GM21423 (cell line): ENCODE results near the gene DUS3L.
"Not testable (repeated sequence)": the region's sequence is repeated elsewhere in the genome, so short reads cannot be mapped to it uniquely, and the experiment has no call there.

ENCODE experiments used
- ATAC-seq: cut with Tn5 transposase; IDR thresholded peaks from one replicate; pipeline ENCODE4 v1.9.1; 2021; ENCODE audit warnings: mild to moderate bottlenecking, moderate library complexity; ENCODE audit not compliant: unreplicated experiment

Gene DUS3L

GRCh38 chr19:5800361-5801270 lies 9.7 kb upstream of the DUS3L start:
- ATAC-seq = no peak

GRCh38 chr19:5799247-5800241 lies 8.6 kb upstream of the DUS3L start:
- no peak for ATAC-seq

- no peak for ATAC-seq
Measured at GRCh38 chr19:5798244-5798643, 7.3 kb upstream of the DUS3L start.

- no peak for ATAC-seq
Measured at GRCh38 chr19:5795382-5795919, 4.5 kb upstream of the DUS3L start.

DNA sequence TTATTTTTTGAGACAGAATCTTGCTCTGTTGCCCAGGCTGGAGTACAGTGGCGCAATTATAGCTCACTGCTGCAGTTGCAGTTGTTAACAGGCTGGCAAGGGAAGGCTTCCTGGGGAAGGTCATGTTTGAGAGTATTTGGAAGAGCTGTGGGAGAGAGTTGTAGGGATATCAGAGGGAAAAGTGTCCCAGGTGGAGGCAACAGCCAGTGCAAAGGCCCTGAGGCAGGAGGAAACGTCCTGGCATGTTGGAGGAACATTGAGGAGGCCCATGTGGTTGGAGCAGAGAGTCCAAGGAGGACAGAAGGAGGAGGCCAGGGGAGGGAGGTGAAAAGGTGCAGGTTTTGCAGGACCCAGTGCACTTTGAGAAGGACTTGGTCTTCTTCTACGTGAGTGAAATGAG lies 2.2 kb upstream of the DUS3L start:
- ATAC-seq = no peak

DNA sequence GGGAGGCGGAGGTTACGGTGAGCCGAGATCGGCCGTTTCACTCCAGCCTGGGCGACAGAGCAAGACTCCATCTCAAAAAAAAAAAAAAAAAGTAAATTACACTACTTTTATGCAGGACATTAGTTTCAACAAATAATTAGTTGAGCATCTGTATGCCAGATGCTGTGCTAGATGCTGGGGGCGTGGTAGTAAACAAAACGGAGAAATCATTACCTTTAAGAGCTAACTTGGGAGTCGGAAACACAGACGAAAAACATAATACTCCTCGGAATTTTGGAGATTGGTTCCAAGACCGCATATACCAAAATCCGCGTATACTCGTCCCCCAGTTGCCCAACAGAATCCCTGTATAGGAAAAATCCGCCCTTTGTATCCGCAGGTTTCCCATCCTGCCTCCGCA lies 1.3 kb upstream of the DUS3L start:
- ATAC-seq = no peak

GRCh38 chr19:5789886-5790558 lies 941 bp downstream of the DUS3L start:
- ATAC-seq = no peak

GRCh38 chr19:5789351-5789761 lies 1.6 kb downstream of the DUS3L start:
- ATAC-seq = no peak

GRCh38 chr19:5788422-5788821 lies 2.5 kb downstream of the DUS3L start:
- no peak for ATAC-seq

GRCh38 chr19:5787409-5788182 lies 3.4 kb downstream of the DUS3L start:
- no peak for ATAC-seq

GRCh38 chr19:5786593-5787408 lies 4.2 kb downstream of the DUS3L start:
- ATAC-seq = no peak

DNA sequence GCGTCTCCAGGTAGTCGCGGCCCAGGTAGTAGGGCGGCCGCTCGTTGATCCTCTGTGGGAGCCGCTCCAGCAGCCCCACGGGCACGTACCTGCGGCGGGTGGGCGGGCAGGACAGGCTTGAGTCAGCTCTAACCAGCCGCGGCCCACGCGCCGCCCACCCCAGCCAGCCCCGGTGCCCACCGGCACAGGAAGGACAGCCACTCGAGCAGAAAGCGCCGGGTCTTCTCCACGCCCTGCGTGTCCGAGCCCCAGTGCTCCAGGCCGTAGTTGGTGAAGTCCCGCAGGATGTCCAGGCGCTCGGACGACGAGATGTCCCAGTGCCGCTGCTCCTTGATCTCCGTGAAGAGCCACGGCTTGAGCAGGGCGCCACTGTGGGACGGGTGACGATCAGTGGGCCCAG lies 5.5 kb downstream of the DUS3L start:
- no peak for ATAC-seq

DNA sequence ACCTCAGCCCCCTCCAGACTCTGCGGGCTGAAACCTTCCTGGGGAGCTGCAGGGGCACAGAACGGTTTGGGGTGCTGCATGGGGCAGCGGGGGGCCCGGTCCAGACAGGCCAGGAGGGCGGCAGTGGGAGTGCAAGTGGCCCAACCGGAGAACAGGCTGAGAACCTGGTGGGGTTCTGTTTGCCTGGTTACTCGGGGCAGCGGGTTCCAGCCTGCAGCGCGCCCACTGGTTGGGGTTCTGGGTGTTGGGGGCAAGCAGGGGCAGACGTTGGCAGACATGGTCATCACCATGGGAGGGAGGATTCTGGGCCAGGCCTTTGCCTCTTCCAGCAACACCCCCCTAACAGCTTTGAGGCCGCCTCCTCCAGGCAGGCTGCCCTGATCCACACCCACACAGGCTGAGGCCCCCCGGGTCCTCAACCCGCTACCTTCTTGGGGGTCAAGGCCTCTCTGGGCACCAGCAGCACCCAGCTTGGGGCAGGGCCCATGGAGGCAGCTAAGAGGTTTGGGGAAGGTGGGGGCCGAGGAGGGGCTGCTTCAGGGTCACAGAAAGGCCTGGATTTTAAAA lies 6.3 kb downstream of the DUS3L start, which contains the start of gene PRR22:
Gene PRR22 (minus strand): TSS at position 166 of the 567 bp plus-strand sequence. CDS start 86 bp downstream, at position 80.
- ATAC-seq = no peak

- ATAC-seq = no peak
Measured at GRCh38 chr19:5782945-5783919, 7.7 kb downstream of the DUS3L start.

DNA sequence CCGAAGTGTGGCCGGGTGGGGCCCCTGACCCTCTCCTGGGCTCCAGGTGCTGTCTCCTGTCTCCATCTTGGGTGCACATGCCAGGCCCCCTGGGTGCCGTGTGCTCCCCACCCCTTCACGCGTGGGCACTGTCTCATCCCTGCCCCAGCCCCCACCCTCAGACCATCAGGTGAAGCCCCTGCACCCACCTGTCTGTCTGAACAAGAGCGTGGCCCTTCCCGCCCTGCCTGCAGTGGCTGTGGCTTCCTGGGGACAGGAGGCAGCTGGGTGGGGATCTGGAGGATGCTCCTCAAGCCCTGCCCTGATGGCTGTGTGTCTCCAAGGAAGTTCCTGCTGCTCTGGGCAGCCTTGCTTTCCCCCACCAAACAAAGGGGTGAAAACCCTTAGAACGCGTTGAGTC lies 8.6 kb downstream of the DUS3L start:
- no peak for ATAC-seq

GRCh38 chr19:5780916-5781315 lies 10.0 kb downstream of the DUS3L start:
- not testable (repeated sequence) for ATAC-seq

GRCh38 chr19:5778402-5778801 lies 12.6 kb downstream of the DUS3L start:
- no peak for ATAC-seq
